Measurements from ENCODE around the gene KDM1B.

The KDM1B gene

GRCh38 chr6:18204691-18205090 lies 49.5 kb downstream of the KDM1B start:
- H3K4me3 ChIP-seq (ENCODE audit: low read length), result no peak overlapping the region
- no peak overlapping the region for H2AFZ ChIP-seq (ENCODE audit: low read length)
- no peak overlapping the region for H3K4me2 ChIP-seq (ENCODE audit: low read depth, low read length)
- no peaks in the 10 kb centered on the region for H3K9me3 ChIP-seq (replicated peaks; ENCODE audit: insufficient read depth, low read length)
- H3K4me1 ChIP-seq (ENCODE audit: low read length), result no peaks in the 10 kb centered on the region
- DNase-seq, result no peak
- H3K36me3 ChIP-seq (replicated peaks; ENCODE audit: insufficient read depth, low read length), result no peaks in the 10 kb centered on the region
- no peaks in the 10 kb centered on the region for H3K79me2 ChIP-seq (ENCODE audit: low read length)
- H4K20me1 ChIP-seq (ENCODE audit: insufficient read depth, low read length), result no peaks in the 10 kb centered on the region
- no peak for TF ChIP-seq EZH2phosphoT487 (IDR thresholded peaks at IDR 0.05; ENCODE audit: low read length)
- TF ChIP-seq EZH2 (optimal IDR thresholded peaks at IDR 0.05; ENCODE audit: low read depth, low read length), result no peak
- no peak for TF ChIP-seq CTCF (IDR thresholded peaks at IDR 0.05; ENCODE audit: low read length)
- H3K9ac ChIP-seq (ENCODE audit: low read length), result no peak overlapping the region
- no peaks in the 10 kb centered on the region for H3K9me2 ChIP-seq (replicated peaks; ENCODE audit: insufficient read depth, low read length)
- no peak overlapping the region for H3K27ac ChIP-seq (ENCODE audit: low read length)
- no peaks in the 10 kb centered on the region for H3K27me3 ChIP-seq (replicated peaks; ENCODE audit: insufficient read depth, low read length)
- no peaks in the 10 kb centered on the region for H3F3A ChIP-seq (ENCODE audit: insufficient read depth, low read length)

DNA sequence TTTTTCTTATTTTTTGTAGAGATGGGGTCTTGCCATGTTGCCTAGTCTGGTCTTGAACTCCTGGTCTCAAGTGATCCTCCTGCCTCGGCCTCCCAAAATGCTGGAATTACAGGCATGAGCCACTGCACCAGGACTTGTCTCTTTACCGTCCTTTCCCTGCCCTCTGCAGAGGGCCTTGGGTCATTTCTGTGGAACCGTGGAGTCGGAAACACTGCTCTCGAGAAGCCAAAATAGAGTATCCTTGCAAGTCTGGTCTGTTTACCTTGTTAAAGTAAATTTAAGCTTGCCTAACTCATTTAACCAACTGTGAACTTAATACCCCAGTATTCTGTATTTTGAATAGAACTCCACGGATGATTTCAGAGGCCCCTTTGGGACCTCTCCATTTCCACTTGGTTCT lies 51.4 kb downstream of the KDM1B start:
- Histone ChIP-seq H3K79me2 (ENCODE audit: low read length) (no peaks in the 10 kb centered on the region), H3K9ac (ENCODE audit: low read length) (no peak overlapping the region), H3K9me2 (replicated peaks; ENCODE audit: insufficient read depth, low read length) (no peaks in the 10 kb centered on the region), H3K4me3 (ENCODE audit: low read length) (no peak overlapping the region), H3K27ac (ENCODE audit: low read length) (no peak overlapping the region), H3K4me1 (ENCODE audit: low read length) (no peaks in the 10 kb centered on the region), H3K36me3 (replicated peaks; ENCODE audit: insufficient read depth, low read length) (no peaks in the 10 kb centered on the region), H2AFZ (ENCODE audit: low read length) (no peak overlapping the region), H3K27me3 (replicated peaks; ENCODE audit: insufficient read depth, low read length) (no peaks in the 10 kb centered on the region), H3K9me3 (replicated peaks; ENCODE audit: insufficient read depth, low read length) (no peaks in the 10 kb centered on the region), H3F3A (ENCODE audit: insufficient read depth, low read length) (no peaks in the 10 kb centered on the region), H3K4me2 (ENCODE audit: low read depth, low read length) (no peak overlapping the region), H4K20me1 (ENCODE audit: insufficient read depth, low read length) (no peaks in the 10 kb centered on the region)
- no peak for DNase-seq
- TF ChIP-seq CTCF (IDR thresholded peaks at IDR 0.05; ENCODE audit: low read length), result no peak
- TF ChIP-seq EZH2phosphoT487 (IDR thresholded peaks at IDR 0.05; ENCODE audit: low read length), result no peak
- TF ChIP-seq EZH2 (optimal IDR thresholded peaks at IDR 0.05; ENCODE audit: low read depth, low read length), result no peak

DNA sequence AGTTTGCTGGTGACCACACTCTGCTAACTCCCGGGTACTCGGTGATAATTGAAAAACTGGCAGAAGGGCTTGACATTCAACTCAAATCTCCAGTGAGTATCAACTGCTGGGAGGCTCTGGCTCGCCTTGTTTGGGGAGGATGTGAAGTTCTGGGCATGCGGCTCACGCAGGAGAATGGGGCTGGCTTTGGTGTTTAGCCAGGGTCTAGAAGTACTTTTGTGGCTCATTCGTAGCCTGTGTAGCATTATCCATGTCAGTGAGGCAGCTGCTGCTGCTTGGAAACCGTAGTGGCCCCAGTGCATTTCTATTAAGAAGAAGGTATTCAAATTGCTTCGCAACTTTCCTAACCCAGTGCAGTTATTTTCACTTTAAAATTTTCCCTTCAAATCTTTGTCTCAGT lies 52.2 kb downstream of the KDM1B start:
- no peaks in the 10 kb centered on the region for H3K36me3 ChIP-seq (replicated peaks; ENCODE audit: insufficient read depth, low read length)
- H2AFZ ChIP-seq (ENCODE audit: low read length), result no peak overlapping the region
- H3K9me3 ChIP-seq (replicated peaks; ENCODE audit: insufficient read depth, low read length), result no peaks in the 10 kb centered on the region
- no peak for TF ChIP-seq EZH2 (optimal IDR thresholded peaks at IDR 0.05; ENCODE audit: low read depth, low read length)
- TF ChIP-seq CTCF (IDR thresholded peaks at IDR 0.05; ENCODE audit: low read length), result no peak
- no peak for TF ChIP-seq EZH2phosphoT487 (IDR thresholded peaks at IDR 0.05; ENCODE audit: low read length)
- H3K4me2 ChIP-seq (ENCODE audit: low read depth, low read length), result no peak overlapping the region
- 0 out of 2 replicates have a peak, but pooled peaks cover under 1% of the 10 kb centered on the region for H3K27me3 ChIP-seq (replicated peaks; ENCODE audit: insufficient read depth, low read length)
- H3K4me3 ChIP-seq (ENCODE audit: low read length), result no peak overlapping the region
- H3K9me2 ChIP-seq (replicated peaks; ENCODE audit: insufficient read depth, low read length), result no peaks in the 10 kb centered on the region
- DNase-seq, result no peak
- H3K27ac ChIP-seq (ENCODE audit: low read length), result no peak overlapping the region
- H3F3A ChIP-seq (ENCODE audit: insufficient read depth, low read length), result no peaks in the 10 kb centered on the region
- H3K79me2 ChIP-seq (ENCODE audit: low read length), result no peaks in the 10 kb centered on the region
- H3K4me1 ChIP-seq (ENCODE audit: low read length), result no peaks in the 10 kb centered on the region
- no peak overlapping the region for H3K9ac ChIP-seq (ENCODE audit: low read length)
- no peaks in the 10 kb centered on the region for H4K20me1 ChIP-seq (ENCODE audit: insufficient read depth, low read length)
